ENCODE measurements around the gene GALNT18.

Gene GALNT18

GRCh38 chr11:11502263-11502861 lies 119.4 kb downstream of the GALNT18 start:
- TF ChIP-seq NFIC (IDR thresholded peaks at IDR 0.05), result no peak
- TF ChIP-seq EGR1 (IDR thresholded peaks at IDR 0.05), result no peak
- TF ChIP-seq ZBTB7A (IDR thresholded peaks at IDR 0.05; ENCODE audit: low read depth), result no peak

GRCh38 chr11:11501546-11502262 lies 120.1 kb downstream of the GALNT18 start:
- TF ChIP-seq EP300 (IDR thresholded peaks at IDR 0.05; ENCODE audit: borderline replicate concordance), result no peak
- no peak for TF ChIP-seq EGR1 (IDR thresholded peaks at IDR 0.05)
- TF ChIP-seq TEAD4 (IDR thresholded peaks at IDR 0.05), result no peak
- TF ChIP-seq USF1 (IDR thresholded peaks at IDR 0.05), result no peak
- TF ChIP-seq CREB1 (IDR thresholded peaks at IDR 0.05; ENCODE audit: low read depth), result no peak
- no peak for TF ChIP-seq YY1 (IDR thresholded peaks at IDR 0.05; ENCODE audit: low read depth)
- no peak for TF ChIP-seq TAF1 (IDR thresholded peaks at IDR 0.05; ENCODE audit: low read depth)
- TF ChIP-seq, protein P1, sequence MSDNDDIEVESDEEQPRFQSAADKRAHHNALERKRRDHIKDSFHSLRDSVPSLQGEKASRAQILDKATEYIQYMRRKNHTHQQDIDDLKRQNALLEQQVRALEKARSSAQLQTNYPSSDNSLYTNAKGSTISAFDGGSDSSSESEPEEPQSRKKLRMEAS (IDR thresholded peaks at IDR 0.05), result no peak
- TF ChIP-seq FOXM1 (IDR thresholded peaks at IDR 0.05; ENCODE audit: borderline replicate concordance, low read depth), result no peak
- TF ChIP-seq CEBPB (IDR thresholded peaks at IDR 0.05), result no peak
- no peak for TF ChIP-seq NFIC (IDR thresholded peaks at IDR 0.05)
- no peak for TF ChIP-seq TCF12 (IDR thresholded peaks at IDR 0.05; ENCODE audit: low read depth)
- TF ChIP-seq, protein P2, sequence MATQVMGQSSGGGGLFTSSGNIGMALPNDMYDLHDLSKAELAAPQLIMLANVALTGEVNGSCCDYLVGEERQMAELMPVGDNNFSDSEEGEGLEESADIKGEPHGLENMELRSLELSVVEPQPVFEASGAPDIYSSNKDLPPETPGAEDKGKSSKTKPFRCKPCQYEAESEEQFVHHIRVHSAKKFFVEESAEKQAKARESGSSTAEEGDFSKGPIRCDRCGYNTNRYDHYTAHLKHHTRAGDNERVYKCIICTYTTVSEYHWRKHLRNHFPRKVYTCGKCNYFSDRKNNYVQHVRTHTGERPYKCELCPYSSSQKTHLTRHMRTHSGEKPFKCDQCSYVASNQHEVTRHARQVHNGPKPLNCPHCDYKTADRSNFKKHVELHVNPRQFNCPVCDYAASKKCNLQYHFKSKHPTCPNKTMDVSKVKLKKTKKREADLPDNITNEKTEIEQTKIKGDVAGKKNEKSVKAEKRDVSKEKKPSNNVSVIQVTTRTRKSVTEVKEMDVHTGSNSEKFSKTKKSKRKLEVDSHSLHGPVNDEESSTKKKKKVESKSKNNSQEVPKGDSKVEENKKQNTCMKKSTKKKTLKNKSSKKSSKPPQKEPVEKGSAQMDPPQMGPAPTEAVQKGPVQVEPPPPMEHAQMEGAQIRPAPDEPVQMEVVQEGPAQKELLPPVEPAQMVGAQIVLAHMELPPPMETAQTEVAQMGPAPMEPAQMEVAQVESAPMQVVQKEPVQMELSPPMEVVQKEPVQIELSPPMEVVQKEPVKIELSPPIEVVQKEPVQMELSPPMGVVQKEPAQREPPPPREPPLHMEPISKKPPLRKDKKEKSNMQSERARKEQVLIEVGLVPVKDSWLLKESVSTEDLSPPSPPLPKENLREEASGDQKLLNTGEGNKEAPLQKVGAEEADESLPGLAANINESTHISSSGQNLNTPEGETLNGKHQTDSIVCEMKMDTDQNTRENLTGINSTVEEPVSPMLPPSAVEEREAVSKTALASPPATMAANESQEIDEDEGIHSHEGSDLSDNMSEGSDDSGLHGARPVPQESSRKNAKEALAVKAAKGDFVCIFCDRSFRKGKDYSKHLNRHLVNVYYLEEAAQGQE (IDR thresholded peaks at IDR 0.05; ENCODE audit: low read depth), result no peak
- no peak for TF ChIP-seq ZBTB7A (IDR thresholded peaks at IDR 0.05; ENCODE audit: low read depth)
- TF ChIP-seq RAD21 (IDR thresholded peaks at IDR 0.05; ENCODE audit: low read depth), result no peak

DNA sequence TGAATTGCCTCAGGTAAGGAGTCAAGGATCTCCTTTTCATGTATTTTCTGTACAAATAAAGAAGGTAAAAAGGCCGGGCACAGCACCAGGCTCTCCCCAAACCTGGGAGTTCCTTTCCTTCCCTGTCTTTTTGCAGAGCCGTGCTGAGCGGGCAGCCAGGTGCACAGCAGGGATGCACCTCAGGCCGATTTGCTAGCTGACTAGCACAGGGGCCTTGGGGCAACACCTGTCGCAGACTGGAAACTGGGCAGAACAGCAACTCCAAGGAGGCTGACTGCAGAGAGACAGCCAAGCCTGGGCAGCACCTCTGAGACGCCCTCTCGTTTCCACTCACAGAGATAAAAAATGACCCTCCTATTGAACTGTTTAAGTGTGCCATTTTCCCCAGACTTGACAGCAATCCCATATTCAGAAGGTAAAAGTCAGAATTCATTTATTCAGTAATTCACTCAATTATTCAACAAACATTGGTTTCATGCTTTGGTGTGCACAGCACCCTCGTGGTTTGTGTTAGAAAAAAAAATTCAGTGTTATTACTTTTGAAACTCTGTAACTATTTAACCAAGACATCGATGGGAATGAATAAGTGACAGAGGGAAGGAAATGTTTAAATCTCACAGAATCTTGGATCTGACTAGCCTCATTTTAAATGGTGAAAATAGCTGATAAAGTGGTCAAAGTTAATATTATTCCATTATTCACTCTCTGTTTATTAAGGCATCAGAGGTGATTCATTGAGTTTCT lies 120.9 kb downstream of the GALNT18 start:
- TF ChIP-seq EP300 (IDR thresholded peaks at IDR 0.05; ENCODE audit: borderline replicate concordance) (no peak), TAF1 (IDR thresholded peaks at IDR 0.05; ENCODE audit: low read depth) (no peak), FOXM1 (IDR thresholded peaks at IDR 0.05; ENCODE audit: borderline replicate concordance, low read depth) (no peak), YY1 (IDR thresholded peaks at IDR 0.05; ENCODE audit: low read depth) (no peak), TCF12 (IDR thresholded peaks at IDR 0.05; ENCODE audit: low read depth) (no peak), TEAD4 (IDR thresholded peaks at IDR 0.05) (no peak), ZBTB7A (IDR thresholded peaks at IDR 0.05; ENCODE audit: low read depth) (no peak), RAD21 (IDR thresholded peaks at IDR 0.05; ENCODE audit: low read depth) (no peak), EGR1 (IDR thresholded peaks at IDR 0.05) (no peak), USF1 (IDR thresholded peaks at IDR 0.05) (no peak), CEBPB (IDR thresholded peaks at IDR 0.05) (no peak), CREB1 (IDR thresholded peaks at IDR 0.05; ENCODE audit: low read depth) (no peak), NFIC (IDR thresholded peaks at IDR 0.05) (no peak)
- TF ChIP-seq, protein P2 (IDR thresholded peaks at IDR 0.05; ENCODE audit: low read depth), result no peak
- TF ChIP-seq, protein P1 (IDR thresholded peaks at IDR 0.05), result no peak

DNA sequence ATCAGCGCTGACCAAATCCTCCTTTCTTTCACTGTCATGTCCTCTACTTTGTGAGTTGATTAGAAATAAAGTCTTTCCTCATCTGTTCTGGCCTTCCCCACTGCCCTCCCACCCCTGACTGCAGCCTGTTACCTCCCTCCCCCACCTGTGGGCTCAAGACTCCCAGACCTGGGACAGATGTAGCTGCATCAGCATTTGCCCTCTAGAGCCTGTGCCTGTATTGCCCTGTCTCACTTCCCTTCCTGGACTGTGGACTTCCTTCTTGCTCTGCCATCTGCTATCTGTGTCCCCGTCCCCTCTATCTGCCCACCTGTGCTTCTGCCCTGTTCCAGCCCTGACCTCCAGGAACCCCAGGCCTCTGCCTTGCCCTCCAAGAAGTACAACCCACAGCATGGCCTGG lies 122.5 kb downstream of the GALNT18 start:
- TF ChIP-seq NFIC (IDR thresholded peaks at IDR 0.05), result no peak
- TF ChIP-seq, protein P2 (IDR thresholded peaks at IDR 0.05; ENCODE audit: low read depth), result no peak

All from Ishikawa (cell line).